ENCODE data around the gene MITD1.
A peak's percentile ranks its signal among the peaks of the same experiment; 100 is the strongest.

The MITD1 gene

DNA sequence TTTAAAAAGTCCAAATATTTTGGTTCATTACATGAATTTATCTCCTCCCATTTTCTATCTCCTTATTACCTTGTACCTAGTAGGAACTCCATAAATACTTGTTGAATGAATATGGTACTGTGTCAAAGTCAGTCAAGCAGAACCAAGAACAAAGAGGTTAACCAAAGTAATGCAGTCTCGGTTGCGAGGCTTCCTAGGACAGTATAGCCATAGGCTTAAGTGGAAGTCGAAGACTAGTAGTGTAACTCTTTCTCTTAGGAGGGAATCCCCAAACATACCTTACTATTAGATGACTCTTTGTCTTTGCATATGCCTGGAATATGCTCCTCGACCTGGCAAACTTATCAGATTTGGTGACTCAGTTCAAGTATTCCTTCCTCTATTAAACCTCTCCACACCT is 21.3 kb downstream of the MITD1 start:
- Mint-ChIP-seq H3K4me1 (peaks cover 36% of the 10 kb centered on the region), H3K27ac (no peak overlapping the region), H3K27me3 (ENCODE audit: low read depth, poor library complexity) (no peaks in the 10 kb centered on the region), H3K4me3 (no peak overlapping the region), H3K9me3 (no peaks in the 10 kb centered on the region), H3K36me3 (ENCODE audit: low read depth) (peaks cover 39% of the 10 kb centered on the region)
- TF ChIP-seq, protein P1, sequence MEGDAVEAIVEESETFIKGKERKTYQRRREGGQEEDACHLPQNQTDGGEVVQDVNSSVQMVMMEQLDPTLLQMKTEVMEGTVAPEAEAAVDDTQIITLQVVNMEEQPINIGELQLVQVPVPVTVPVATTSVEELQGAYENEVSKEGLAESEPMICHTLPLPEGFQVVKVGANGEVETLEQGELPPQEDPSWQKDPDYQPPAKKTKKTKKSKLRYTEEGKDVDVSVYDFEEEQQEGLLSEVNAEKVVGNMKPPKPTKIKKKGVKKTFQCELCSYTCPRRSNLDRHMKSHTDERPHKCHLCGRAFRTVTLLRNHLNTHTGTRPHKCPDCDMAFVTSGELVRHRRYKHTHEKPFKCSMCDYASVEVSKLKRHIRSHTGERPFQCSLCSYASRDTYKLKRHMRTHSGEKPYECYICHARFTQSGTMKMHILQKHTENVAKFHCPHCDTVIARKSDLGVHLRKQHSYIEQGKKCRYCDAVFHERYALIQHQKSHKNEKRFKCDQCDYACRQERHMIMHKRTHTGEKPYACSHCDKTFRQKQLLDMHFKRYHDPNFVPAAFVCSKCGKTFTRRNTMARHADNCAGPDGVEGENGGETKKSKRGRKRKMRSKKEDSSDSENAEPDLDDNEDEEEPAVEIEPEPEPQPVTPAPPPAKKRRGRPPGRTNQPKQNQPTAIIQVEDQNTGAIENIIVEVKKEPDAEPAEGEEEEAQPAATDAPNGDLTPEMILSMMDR (IDR thresholded peaks at IDR 0.05) = no peak
- no peak for DNase-seq

DNA sequence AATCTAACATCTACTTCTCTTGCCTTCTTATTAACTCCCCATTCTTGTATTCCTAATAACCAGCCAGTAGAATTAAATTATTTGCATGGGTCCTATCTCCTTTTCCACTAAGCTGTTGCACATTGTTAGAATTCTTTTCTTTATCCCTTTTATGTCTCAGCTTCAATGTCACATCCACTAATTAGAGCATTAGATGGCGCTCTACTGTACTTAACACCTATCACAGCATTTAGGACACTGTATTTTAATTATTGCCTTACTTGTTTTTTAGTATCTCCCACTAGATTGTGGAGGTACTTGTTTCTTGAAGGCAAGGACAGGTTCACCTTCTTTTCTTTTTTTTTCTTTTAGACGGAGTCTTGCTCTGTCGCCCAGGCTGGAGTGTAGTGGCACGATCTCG is 22.3 kb downstream of the MITD1 start:
- Mint-ChIP-seq H3K9me3 (no peaks in the 10 kb centered on the region), H3K27me3 (ENCODE audit: low read depth, poor library complexity) (no peaks in the 10 kb centered on the region), H3K4me3 (no peak overlapping the region), H3K4me1 (peaks cover 36% of the 10 kb centered on the region), H3K27ac (no peak overlapping the region), H3K36me3 (ENCODE audit: low read depth) (peaks cover 31% of the 10 kb centered on the region)
- TF ChIP-seq, protein P1 (IDR thresholded peaks at IDR 0.05) = no peak
- no peak for DNase-seq

DNA sequence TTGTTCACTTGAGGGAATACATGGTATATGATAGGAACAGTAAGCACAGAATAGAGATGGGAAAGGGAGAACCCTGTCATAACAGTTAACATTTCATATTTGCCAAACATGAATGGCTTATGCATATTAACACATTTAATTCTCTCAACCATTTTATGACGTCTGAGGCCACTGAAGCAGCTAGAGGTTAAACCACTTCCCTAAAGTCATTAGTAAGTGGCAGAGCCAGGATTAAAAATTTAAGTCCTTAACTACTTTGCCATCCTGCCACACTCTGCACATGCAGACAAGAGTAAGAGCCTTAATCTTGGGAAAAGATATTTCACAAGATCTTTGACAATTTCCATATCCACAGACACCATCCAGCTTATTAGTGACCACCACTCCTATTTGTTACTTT is 24.0 kb downstream of the MITD1 start:
- no peak overlapping the region for H3K27ac Mint-ChIP-seq
- DNase-seq = no peak
- TF ChIP-seq, protein P1 (IDR thresholded peaks at IDR 0.05) = no peak
- no peaks in the 10 kb centered on the region for H3K27me3 Mint-ChIP-seq (ENCODE audit: low read depth, poor library complexity)
- peak overlapping the region; percentile 52 for H3K4me3 Mint-ChIP-seq
- H3K36me3 Mint-ChIP-seq (ENCODE audit: low read depth) = peaks cover 30% of the 10 kb centered on the region
- H3K9me3 Mint-ChIP-seq = no peaks in the 10 kb centered on the region
- peaks cover 37% of the 10 kb centered on the region for H3K4me1 Mint-ChIP-seq

DNA sequence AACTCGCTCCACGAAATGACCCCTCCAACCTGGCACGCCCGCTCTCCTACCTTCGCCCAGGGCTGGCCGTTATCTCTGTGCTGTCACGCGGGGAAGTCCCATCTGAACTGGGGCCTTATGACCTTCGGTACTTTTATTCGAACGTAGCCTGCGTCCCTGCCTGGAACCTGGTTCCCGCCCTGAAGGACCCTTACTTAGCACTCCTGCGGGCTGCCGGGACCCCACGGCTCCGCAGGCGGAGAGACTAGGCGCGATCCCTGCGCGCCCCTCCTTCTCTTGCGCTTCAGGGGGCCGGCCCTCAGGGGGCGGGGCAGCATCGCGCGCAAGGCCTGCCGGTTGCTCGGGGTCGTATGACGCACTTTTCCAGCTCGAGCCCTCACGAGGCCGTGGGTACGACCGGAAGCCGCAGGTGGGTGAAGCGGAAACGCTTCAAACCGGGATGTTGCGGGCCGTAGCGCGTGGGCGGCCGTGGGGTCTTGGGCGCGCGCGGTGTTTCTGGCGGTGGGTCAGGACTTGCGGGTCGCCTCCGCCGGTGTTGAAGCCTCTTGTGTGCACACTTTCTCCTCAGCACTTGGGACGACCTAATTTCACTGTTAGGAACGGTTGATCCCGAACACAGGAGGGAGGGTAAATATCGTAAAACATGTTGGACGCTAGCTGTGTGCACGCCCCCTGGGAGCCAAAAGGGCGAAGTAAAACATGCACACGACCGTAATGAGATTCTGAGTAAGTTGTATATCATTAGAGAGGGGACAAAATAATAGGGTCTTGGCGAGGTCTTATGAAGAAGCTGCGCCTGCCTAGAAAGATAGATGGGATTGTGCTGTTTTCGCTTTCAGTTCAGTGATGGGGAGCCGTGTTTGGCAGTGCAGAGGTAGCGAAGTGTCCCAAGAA is 26.0 kb downstream of the MITD1 start, which contains the start of the genes LIPT1 and TSGA10:
LIPT1 (plus strand) TSS at position 325 of the 894 bp plus-strand sequence. CDS start 6,991 bp downstream, outside the sequence.
TSGA10 (minus strand) TSS at position 300 of the 894 bp plus-strand sequence. CDS start 45,503 bp downstream, outside the sequence.
- Mint-ChIP-seq H3K36me3 (ENCODE audit: low read depth) (peaks cover 33% of the 10 kb centered on the region), H3K9me3 (no peaks in the 10 kb centered on the region), H3K27ac (peak within 1 kb of the TSS; percentile 73), H3K4me1 (peaks cover 51% of the 10 kb centered on the region), H3K27me3 (ENCODE audit: low read depth, poor library complexity) (no peaks in the 10 kb centered on the region), H3K4me3 (no peak within 1 kb of the TSS)
- DNase-seq = peak; percentile 87
- TF ChIP-seq, protein P1 (IDR thresholded peaks at IDR 0.05) = no peak

DNA sequence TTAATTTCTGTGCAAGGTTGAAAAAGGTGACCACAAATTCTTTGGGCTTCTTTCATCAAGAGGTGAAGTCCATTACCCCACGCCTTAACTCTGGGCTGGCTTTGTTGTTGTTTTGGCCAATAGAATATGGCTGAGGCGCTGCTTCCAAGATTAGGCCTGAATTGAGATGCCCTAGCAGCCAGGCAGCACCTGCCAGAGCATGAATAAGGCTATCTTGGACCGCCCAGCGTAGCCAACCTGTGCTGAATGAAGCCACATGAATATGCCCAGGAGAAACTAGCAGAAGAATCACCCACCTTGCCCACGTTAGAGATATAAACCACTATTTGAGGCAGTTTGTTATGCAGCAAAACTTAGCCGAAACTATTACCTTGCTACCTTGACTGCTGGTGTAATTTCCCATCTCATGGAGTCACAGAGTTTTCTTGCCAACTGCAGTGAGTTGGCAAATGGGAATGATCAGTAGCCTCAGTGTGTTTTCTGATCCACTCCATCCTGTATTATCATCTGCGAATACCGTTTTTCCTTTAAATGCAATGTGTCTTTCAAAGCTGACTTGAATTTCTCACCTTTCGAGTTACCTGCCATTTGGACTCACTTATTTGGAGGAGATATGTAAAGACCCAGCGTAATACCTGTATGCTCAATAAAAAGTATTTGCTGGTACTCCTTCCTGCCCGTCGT is 26.8 kb downstream of the MITD1 start:
- TF ChIP-seq, protein P1 (IDR thresholded peaks at IDR 0.05) = no peak
- no peaks in the 10 kb centered on the region for H3K27me3 Mint-ChIP-seq (ENCODE audit: low read depth, poor library complexity)
- H3K4me1 Mint-ChIP-seq = peaks cover 45% of the 10 kb centered on the region
- no peak overlapping the region for H3K4me3 Mint-ChIP-seq
- H3K9me3 Mint-ChIP-seq = no peaks in the 10 kb centered on the region
- peaks cover 27% of the 10 kb centered on the region for H3K36me3 Mint-ChIP-seq (ENCODE audit: low read depth)
- DNase-seq = no peak
- H3K27ac Mint-ChIP-seq = peak overlapping the region; percentile 73
